H4 (cell line): Measurements from ENCODE around the gene ACTR1A. TPM values are rescaled to one million over a fixed set of nuclear protein-coding genes. Genes with fewer than 3 reads are reported as not detected.
"Not testable (repeated sequence)": the region's sequence is repeated elsewhere in the genome, so short reads cannot be mapped to it uniquely, and the experiment has no call there.

ENCODE experiments used
- DNase-seq: peaks from one replicate; pipeline ENCODE4 v3.0.0-alpha.2; 2015; ENCODE audit warnings: low spot score
- total RNA-seq: library from RNA; depleted of rRNA; stranded (reverse); fragments of >200 nt; shearing (Covaris generic); gene quantifications from 2 replicates; pipeline ENCODE4 v1.2.3, GENCODE V29; 2014; rRNA removed

The ACTR1A gene
- 100 and 172 TPM in 2 replicates for total RNA-seq

DNA sequence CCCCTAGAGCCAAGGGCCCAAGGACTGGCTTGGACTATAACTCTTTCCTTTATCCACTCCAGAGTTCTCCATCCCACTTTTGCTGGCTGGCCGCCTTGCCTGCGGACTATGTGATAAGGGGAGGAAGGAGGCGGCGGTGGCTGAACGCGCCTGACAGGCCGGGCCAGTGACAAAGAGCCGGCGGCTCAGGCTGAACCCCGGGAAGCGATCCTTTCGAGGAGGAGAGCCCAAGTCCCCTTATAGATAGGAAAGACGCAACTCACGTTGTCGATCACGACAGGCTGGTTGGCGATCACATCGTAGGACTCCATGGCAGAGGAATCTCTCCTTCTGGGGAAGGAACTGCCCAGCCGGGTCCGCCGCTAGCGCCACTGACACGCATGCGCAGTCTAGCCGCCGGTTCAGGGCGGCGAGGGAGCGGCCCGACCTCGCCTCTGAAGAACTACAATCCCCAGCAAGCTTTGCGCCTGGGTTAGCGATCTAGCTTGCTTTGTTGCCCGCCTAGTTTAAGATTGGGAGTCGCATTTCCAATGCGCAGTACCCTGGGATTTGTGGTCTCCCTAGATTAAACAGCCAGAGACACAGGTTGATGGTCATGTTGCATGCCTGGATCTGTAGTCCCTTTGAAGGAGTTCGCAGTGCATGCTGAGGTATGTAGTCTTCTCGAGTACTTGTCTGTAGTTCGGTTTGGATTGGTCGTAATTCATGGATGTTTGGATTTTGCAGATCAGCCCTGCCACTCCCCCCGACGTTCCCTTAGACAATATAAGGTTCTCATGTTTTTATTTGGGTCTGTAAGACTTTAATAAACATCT lies at the start of gene ACTR1A:
TSS of gene ACTR1A (minus strand) at position 376 of the 815 bp plus-strand sequence. CDS start at position 311, 65 bp downstream.
- peak; percentile 100 for DNase-seq

DNA sequence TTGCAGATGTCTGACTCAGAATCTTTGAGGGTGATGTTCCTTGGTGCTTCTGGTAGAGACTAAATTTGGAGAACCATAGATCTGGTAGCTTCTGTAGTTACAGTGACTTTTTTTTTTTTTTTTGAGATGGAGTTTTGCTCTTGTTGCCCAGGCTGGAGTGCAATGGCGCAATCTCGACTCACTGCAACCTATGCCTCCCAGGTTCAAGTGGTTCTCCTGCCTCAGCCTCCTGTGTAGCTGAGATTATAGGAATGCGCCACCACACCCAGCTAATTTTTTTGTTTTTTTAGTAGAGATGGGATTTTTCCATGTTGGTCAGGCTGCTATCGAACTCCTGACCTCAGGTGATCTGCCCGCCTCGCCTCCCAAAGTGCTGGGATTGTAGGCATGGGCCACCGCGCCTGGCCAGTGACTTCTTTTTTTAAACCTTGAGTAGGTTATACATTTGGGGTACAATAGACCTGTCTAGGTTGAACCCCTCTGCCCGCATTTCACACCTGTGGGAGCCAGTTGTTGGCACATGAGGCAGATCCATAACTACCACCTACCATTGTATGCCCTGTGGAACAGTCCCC lies 48.2 kb upstream of the ACTR1A start:
- no peak for DNase-seq

GRCh38 chr10:102549549-102549948 lies 47.0 kb upstream of the ACTR1A start:
- no peak for DNase-seq

DNA sequence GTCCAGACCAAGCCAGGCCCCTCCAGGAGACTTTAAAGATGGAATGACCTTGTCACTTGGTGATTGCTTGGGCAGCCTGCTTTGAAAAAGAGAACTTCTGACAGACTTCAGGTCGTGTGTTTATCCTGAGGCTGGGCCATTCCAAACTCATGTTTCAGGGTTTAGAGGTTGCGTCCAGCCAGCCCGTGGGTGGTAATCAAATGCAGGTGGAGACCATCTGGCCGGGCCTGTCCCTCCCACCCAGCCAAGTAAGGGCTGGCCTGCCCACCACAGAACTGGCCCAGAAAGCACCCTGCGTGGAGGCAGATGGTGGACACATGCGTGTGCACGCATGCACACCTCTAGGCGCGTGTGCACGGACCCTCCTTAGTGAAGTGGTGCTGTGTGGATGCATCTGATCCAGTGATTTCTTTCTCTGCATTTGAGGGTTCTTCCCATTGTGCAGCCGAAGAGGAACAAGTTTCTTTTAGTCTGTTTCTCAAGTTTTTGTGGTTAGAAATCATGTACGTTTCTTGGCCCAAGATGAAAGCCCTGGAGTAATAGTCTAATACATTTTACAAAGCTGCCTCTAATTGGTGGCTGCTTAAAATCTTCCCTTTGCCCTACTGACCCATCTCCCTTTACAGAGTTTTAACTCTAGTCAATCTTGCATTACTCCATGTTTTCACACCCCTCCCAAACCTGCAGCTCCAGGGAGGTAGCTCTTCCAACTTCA lies 44.3 kb upstream of the ACTR1A start:
- no peak for DNase-seq

- no peak for DNase-seq
Measured at GRCh38 chr10:102545997-102546396, 43.5 kb upstream of the ACTR1A start.

DNA sequence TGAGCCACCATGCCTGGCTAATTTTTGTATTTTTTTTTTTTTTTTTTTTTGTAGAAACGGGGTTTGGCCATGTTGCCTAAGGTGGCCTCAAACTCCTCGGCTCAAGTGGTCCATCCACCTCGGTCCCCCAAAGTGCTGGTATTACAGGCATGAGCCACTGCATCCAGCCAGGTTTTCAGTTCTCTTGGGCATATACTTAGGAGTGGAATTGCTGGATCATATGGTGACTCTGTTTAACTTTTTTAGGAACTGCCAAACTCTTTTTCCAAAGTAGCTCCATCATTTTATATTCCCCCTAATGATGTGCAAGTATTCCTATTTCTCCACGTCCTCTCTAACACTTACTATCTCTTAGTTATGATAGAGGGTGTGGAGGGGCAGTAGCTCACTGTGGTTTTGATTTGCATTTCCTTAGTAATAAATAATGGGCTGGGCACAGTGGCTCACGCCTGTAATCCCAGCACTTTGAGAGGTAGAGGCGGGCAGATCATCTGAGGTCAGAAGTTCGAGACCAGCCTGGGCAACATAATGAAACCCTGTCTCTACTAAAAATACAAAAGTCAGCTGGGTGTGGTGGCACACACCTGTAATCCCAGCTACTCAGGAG lies 42.9 kb upstream of the ACTR1A start:
- no peak for DNase-seq

- DNase-seq = no peak
Measured at GRCh38 chr10:102542800-102543418, 40.4 kb upstream of the ACTR1A start.

DNA sequence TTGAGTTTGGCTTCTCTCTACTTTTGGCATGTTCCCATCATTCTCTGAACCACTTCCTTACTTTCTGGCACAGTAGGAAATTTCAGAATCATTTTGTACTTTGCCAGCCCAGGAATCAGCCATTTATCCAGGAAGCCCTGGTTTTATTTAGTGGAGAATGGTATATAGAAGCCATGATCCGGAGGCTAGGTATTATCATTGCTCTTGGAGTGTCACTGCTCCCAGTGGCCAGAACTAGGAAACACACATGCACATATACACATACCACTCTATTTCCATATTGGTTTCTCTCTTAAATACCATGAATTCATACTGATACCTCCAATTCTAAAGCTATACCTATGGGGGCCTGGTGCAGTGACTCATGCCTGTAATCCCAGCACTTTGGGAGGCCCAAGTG lies 37.5 kb upstream of the ACTR1A start:
- no peak for DNase-seq

- no peak for DNase-seq
Measured at GRCh38 chr10:102538811-102539210, 36.3 kb upstream of the ACTR1A start.

- no peak for DNase-seq
Measured at GRCh38 chr10:102537948-102538347, 35.4 kb upstream of the ACTR1A start.

GRCh38 chr10:102537367-102537766 lies 34.9 kb upstream of the ACTR1A start:
- DNase-seq = no peak

GRCh38 chr10:102535481-102536147 lies 33.1 kb upstream of the ACTR1A start:
- no peak for DNase-seq

GRCh38 chr10:102534966-102535365 lies 32.5 kb upstream of the ACTR1A start:
- not testable (repeated sequence) for DNase-seq

GRCh38 chr10:102534333-102534732 lies 31.8 kb upstream of the ACTR1A start:
- no peak for DNase-seq

DNA sequence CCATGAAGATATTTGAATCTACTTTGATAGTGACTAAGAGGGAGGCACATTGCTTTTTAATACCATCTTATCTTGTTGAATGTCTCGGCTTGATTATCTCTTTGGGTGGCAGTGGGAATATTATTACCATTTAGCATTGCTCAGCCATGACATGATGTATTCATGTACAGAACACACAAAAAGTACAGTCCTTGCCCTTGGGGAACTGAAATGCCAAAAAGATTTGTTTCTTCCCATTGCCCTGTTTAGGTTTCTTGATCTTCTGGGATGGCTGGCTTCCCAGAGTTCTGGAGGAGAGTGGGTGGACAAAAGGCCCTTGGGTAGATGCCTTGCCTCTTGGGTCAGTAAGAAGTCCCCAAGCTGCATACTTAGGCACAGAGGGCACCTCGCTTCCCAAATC lies 25.0 kb upstream of the ACTR1A start:
- no peak for DNase-seq

DNA sequence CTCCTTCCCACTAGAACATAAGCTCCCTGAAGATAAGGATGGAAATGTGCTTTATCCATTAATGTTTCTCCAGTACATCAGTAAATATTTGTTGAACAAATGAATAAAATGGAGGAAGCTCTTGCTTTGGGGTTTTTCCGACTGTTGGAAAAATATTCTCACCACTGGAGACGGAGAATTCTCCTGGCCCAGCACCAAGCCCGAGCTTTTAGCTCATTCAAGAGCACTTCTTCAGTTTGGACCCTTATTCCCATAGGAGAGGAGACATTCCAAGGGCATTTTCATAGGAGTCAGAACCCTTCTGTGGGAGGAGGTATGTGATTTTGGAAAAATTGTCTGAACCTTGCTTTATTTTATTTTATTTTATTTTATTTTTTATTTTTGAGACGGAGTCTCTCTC lies 22.2 kb upstream of the ACTR1A start:
- DNase-seq = no peak

DNA sequence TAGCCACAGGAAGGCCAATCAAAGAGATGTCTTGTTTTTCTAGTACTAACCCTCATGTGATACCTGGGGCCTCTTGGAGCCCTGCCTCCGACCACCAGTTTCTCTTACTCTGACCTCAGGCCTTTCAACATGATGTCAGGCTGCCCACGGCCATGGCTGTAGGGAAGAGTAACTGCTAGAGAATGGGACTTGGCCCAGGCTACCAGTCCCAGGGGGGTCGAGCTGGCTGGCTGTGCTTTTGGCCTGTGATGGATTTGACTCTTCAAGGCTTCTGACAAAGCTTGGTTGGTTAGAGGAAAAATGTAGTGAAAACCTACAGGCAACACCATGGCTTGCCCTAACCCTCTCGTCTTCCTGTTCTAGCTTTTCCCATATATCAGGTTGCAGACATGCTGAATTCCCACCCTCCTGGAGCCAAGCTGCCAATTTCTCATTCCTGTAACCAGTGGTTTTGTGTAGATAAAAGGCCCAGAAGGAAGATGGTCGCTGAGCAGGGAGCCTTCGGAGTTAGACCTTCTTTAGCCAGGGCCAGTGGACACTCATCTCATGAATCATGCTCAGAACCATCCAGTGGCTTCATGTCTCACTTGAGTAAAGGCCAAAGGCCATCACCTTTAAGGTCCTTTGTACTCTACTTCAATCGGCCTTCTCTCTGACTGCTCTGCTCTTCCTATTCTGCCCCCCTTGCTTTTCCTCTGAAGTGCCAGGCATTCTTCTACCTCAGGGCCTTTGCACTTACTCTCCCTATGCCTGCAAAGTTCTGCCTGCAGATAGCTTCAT lies 20.9 kb upstream of the ACTR1A start:
- no peak for DNase-seq

GRCh38 chr10:102522874-102523249 lies 20.4 kb upstream of the ACTR1A start:
- no peak for DNase-seq

DNA sequence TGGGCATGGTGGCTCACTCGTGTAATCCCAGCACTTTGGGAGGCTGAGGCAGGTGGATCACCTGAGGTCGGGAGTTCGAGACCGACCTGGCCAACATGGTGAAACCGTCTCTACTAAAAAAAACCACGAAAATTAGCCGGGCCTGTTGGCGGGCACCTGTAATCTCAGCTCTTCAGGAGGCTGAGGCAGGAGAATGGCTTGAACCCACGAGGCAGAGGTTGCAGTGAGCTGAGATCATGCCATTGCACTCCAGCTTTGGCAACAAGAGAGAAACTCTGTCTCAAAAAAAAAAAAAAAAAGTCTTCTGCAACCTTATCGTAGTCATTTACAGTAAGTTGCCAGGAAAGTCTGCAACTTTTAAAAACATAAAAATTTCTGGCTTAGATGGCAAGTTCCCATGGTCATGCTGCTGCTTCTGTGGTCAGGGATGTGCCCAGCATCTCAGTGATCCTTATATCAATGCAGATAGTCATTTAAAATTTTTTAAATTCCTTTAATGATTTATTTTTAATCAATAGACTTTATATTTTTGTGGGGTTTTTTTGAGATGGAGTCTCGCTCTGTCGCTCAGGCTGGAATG lies 16.8 kb upstream of the ACTR1A start:
- DNase-seq = no peak

DNA sequence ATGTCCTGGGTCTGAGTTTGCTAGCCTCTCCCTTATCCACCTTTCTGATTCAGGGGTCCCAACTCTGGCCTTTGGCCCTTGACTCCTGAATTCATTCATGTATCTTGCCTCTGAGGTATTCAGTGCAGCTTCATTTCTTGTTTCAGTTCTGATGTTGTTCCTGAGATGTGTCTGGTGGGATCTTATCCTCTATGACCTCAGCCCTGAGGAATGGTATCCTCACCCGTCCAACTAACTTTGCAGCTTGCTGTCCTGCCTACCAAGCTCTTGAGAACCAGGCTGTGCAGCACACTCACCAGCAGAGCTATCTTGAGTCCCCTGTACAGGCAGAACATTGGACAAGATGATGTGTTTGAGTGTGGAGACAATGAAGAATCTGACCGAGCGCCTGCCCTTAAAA lies 15.0 kb upstream of the ACTR1A start:
- DNase-seq = no peak
